Glomerular visceral epithelial cell (primary cell): ENCODE results near the gene ADIPOR2.

Experiments
- DNase-seq: peaks from one replicate; pipeline ENCODE4 v3.0.0-alpha.2; 2016; ENCODE audit errors: extremely low spot score

The ADIPOR2 gene

GRCh38 chr12:1799051-1799881, 108.4 kb downstream of the ADIPOR2 start:
- no peak for DNase-seq

DNA sequence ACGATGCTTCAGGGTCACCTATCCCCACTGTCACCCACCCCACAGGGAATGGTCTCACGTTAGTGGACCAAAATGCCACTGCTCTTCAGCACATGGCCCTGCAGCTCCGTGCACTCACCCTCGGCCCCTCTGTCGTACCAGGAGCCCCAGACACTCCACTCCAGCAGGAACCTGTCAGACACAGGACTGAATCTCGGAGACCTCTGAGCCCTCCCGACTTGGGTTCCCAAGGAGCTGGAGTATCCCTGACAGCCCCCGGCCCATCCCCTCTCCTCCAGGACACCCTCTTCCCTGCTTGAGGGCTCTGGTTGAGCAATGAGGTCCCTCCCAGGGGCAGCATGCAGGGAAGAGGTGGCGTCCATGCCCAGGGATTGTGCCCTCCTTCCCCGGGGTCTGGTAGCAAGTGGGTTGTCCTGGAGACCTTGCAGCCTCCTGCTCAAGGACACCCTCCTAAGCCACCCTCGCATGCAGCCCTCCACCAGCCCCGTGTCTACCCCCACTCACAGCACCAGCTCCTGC, 109.1 kb downstream of the ADIPOR2 start:
- no peak for DNase-seq

- no peak for DNase-seq
Measured at GRCh38 chr12:1800401-1801302, 109.8 kb downstream of the ADIPOR2 start.

DNA sequence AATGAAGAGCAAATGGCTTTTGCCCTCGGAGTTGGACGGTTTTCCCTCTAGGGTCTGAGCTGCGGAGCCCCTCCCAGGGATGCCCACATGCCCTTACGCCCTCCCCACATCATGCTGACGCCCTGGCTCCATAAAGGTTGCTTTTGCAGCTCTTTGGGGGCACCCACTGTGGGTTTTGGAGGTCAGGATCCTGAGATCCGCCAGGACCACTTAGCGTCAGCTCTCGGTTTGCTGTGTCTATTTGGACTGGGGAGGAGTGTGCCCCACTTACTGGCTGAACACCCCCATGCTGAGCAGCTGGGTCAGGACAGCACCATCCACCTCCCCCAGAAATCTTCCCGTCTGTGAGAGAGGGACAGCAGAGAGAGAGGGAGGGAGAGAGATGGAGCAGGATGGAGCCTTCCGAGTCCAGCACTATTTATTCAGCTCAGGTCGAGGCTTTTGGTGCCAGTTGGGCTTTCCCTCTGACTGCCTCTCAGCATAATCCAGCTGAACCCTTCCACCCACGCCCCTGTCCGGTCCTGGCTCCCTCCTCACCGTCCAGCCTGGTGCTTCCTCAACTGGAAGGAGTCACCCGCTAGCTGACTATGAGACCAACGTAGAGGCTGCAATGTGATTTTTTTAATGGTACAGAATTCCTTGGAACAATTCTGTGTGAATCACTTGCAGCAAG, 110.6 kb downstream of the ADIPOR2 start:
- no peak for DNase-seq

DNA sequence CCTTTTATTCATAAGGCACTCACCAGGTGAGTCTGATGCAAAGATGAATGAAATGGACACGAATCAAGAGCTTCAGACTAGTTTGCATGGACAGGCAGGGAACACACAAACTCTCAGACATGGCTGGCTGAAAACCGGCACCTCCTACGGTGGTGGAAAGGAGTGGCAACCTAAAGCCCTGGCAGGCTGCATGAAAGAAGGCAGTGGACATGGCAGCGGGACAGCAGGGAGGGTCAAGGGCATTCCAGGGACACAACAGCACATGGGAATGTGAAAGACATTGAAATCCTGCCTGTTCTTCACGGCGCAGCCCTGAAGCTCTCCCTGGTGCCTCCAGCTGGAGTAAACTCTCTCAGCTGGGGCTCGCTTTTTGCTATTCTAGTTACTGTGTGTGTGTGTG, 112.9 kb downstream of the ADIPOR2 start:
- DNase-seq = no peak

GRCh38 chr12:1804545-1805332, 113.9 kb downstream of the ADIPOR2 start:
- peak; percentile 79 for DNase-seq

DNA sequence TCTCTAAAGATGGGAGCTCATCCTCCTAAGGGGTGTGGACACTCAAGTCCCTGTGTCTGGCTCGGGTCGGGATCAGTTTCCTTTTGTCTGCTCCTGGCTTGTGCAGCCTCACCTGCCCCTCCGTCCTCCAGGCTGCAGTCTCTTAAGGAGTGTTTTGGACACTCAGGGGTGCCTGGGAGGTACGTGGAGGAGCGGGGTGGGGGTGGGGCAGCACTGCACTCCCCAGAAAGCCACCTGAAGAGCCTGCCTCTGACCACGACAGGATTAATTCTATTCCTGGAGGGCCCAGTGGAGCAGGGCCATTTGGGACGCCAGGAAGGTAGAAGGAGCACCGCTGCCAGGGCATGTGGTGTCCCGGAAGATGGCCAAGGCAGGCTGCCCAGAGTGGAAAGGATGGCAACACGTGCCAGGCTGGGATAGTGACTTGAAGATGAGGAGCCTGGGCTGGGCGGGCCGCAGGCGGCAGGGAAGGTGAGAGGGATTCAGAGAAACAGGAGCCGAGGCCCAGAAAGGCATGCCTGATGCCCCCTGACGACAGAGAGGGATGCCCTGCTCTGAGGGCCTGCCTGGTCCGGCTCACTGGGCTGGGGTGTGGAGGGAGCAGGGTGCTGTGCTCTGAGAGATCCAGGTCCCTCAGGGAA, 114.7 kb downstream of the ADIPOR2 start:
- no peak for DNase-seq

DNA sequence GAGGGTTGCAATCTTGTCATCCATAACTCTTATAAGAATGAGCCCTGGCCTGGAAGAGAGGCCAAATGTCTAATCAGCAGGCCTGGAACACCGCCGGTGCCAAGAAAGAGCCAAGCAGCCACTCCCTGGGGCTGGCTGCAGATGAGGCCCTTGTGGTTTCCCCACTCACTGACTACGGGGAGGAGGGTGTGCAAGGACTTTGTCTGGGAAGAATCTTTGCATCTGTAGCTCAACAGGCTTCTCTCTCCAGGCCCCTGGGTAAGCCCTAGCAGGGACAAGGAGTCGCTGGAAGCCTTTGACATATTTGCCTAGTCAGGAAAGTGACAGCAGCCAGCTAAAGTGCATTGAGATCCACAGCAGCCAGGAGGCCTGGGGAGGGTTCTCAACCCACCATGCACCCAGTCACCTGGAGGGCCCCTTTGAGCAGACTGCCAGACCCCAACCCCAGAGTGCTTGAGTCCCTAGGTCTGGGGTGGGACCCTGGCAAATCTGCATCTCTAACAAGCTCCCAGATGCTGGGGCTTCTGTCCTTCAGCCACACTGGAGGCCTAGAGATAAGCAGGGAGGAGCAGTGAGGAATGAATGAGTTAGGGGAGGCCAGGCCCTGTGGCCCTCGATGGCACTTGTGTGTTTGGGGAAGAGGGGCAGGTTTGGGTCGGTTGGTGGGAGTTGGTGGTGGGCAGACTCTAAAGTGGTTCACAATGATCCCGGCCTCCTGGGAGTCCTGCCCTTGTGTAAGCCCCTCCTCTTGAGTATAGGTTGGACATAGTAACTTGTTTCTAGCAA, 115.6 kb downstream of the ADIPOR2 start:
- no peak for DNase-seq

- no peak for DNase-seq
Measured at GRCh38 chr12:1807087-1807860, 116.4 kb downstream of the ADIPOR2 start.

GRCh38 chr12:1808036-1808797, 117.3 kb downstream of the ADIPOR2 start:
- no peak for DNase-seq

DNA sequence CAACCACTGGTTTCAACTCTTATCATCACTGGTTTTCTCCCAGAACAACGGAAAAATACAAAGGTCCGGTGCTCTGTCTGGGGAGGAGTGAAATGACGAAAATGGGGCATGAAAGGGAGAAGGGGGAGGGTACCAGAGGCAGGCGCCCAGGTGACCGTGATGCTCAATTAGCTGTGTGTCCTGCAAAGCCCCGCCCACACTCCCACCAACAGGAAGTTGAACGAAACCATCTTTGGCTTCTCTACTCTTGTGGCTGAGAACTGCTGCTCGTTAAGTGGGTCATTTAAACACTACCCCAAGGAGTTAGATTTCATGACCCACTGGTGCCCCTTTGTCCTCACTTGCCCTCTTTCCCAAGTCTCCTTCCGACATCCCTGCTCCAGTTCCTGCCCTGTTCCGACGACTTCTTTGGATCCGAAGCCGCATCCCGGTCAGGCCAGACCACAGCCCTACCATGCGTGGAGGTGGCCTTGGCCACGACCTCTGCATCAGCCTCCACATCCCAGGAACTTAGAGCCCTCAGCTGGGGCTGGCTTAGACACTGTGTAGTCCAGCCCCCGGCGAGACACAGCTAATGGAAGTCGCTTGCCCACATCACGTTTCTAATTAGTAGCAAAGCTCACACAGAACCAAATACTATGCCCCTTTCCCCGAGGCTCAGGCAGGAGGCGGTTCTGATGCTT, 118.1 kb downstream of the ADIPOR2 start:
- no peak for DNase-seq

DNA sequence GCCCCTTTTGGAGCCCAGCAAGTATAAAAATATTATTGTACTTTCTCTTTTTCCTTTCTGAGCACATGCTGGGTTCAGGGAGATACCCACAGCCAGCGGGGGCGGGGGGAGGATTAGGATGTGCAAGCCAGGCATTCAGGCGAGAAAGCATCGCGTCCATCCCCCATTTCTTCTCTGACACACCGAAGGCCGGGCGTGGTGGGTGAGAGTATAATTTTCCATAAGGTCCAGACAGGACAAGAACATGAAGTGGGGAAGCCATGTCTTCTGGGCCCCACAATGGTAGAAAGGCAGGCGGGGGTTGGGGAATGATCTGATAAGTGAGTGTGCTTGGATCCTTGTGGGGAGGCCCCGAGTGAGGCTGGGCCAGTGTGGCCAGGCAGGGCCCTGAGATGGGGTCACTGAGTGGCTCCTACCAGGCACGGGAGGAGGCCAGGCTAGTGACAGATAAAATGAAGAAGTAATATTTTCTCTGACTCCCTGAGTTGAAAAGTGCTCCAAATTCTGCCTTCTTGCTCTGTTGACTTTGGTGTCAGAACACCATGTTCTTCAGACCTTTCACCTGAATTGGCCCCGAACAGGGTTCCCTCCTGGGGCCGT, 118.8 kb downstream of the ADIPOR2 start:
- DNase-seq = no peak

GRCh38 chr12:1810201-1810930, 119.5 kb downstream of the ADIPOR2 start:
- DNase-seq = no peak

- DNase-seq = no peak
Measured at GRCh38 chr12:1810931-1811280, 120.0 kb downstream of the ADIPOR2 start.

DNA sequence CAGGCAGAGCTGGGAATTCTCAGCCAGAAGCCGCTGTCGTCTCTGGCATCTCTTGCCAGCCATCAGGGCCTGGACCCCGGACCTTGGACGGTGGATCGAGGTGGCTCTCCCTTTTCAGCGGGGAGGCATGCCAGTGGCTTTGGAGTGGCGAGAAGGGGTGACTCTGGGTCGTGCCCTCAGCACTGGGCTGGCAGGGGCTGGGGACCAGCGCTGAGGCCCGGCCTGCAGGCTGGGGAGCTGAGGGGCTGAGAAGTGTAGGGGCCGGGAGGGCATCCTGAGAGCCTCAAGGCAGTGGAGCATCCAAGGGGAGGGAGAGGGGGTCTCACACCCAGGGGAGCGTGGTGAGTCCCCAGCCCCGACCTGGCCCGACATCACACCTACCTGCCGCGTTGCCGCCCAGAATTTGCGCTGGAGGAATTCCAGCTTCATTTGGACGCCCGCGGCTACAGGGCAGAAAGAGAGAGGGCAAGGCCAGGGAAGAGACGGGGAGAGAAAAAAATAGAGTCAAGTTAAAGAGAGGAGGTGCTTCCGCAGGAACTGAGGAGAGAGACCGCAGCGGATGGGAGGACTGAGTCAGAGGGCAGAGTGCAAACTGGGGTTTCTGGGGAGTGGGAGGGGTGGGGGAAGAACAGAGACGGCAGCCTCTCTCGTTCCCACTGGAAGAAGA, 120.5 kb downstream of the ADIPOR2 start:
- DNase-seq = no peak

GRCh38 chr12:1811948-1812291, 121.0 kb downstream of the ADIPOR2 start:
- no peak for DNase-seq
